Transverse colon (tissue), 4 donors: ENCODE results near the gene RINL. TPM values are rescaled to one million over a fixed set of nuclear protein-coding genes. Genes with fewer than 3 reads are reported as not detected.

Source experiments
- DNase-seq: peaks from one replicate; pipeline ENCODE4 v3.0.0-alpha.2; 2019
- H3K27ac ChIP-seq, 4 donors: fragments of 200-600 bp; sonication (generic); 2 replicates each; pipeline ENCODE4 v1.5.1; 2016 to 2018; ENCODE audit warnings: inconsistent platforms in 4 of 4
- H3K27me3 ChIP-seq: fragments of 200-600 bp; sonication (generic); 2 replicates; pipeline ENCODE4 v1.5.1; 2017; ENCODE audit warnings: inconsistent platforms
- H3K36me3 ChIP-seq, 4 donors: fragments of 200-600 bp; sonication (generic); 2 replicates each; pipeline ENCODE4 v1.5.1; 2017 to 2019; ENCODE audit warnings: inconsistent platforms in 4 of 4
- H3K4me1 ChIP-seq, 4 donors: fragments of 200-600 bp; sonication (generic); 2 replicates each; pipeline ENCODE4 v1.5.1; 2017 to 2020; ENCODE audit warnings: inconsistent platforms in 4 of 4
- H3K4me3 ChIP-seq, 4 donors: fragments of 200-600 bp; sonication (generic); 1 replicate in 1 of 4; 2 replicates in 3 of 4; pipeline versions ENCODE4 v1.5.1 to v1.6.1; 2017 to 2019; ENCODE audit warnings: inconsistent platforms in 4 of 4
- H3K9me3 ChIP-seq, 2 donors: fragments of 200-600 bp; sonication (generic); 2 replicates each; pipeline ENCODE4 v1.5.1; 2017 to 2019; ENCODE audit warnings: inconsistent platforms in 2 of 2
- EP300 ChIP-seq: sonication (generic); formaldehyde crosslinking; IDR thresholded peaks from one replicate; pipeline ENCODE4 v1.6.1; 2017; ENCODE audit warnings: antibody characterized with exemption, low read depth
- POLR2A ChIP-seq: fragments of 450-650 bp; IDR thresholded peaks from one replicate; pipeline ENCODE4 v1.6.1; 2016; ENCODE audit warnings: antibody characterized with exemption, mild to moderate bottlenecking, moderate library complexity
- POLR2AphosphoS5 ChIP-seq, 3 donors: sonication (generic); formaldehyde crosslinking; IDR thresholded peaks; one replicate each; pipeline ENCODE4 v1.6.1; 2016; ENCODE audit warnings: antibody characterized with exemption in 3 of 3
- WGBS, 2 donors: methylation state at CpG; one replicate each; pipeline ENCODE4 v1.1.5; 2018; ENCODE audit warnings: low coverage in 1 of 2; 5-methylcytosine and 5-hydroxymethylcytosine counted together
- in situ Hi-C, 4 donors: fragments of 200-750 bp; cut with MboI; loops; one replicate each; pipeline versions ENCODE4 v1.15.0 to v1.15.1; 2017; ENCODE audit warnings: low sequenced_read_pairs in 3 of 4, low pct_ligation_motif_present in 1 of 4, low pct_unique_long_range_greater_than_20kb in 1 of 4
- intact Hi-C: fragments of 100-400 bp; cut with DNase I; formaldehyde crosslinking; loops from one replicate; pipeline ENCODE4 v1.15.1; 2023; ENCODE audit warnings: low total_unique reads
- total RNA-seq, 4 donors: library from RNA; depleted of rRNA; stranded (reverse); fragments of >200 nt; gene quantifications; one replicate each; pipeline ENCODE4 v1.1.0, GENCODE V29; 2016
- TF ChIP-seq, protein P1 (sequence below), 5 experiments: fragments of 200-600 bp in 3 of 5; fragments of 450-650 bp in 2 of 5; sonication (generic) in 3 of 5; IDR thresholded peaks; 1 replicate in 2 of 5; 2 replicates in 3 of 5; pipeline ENCODE4 v1.5.1; 2016 to 2017; ENCODE audit warnings: antibody characterized with exemption in 5 of 5, inconsistent platforms in 3 of 5, mild to moderate bottlenecking in 2 of 5, moderate library complexity in 1 of 5

RINL gene
- total RNA-seq, 4 donors from 2014 or later, result 1.8 to 7.0 (median 3.6) TPM

DNA sequence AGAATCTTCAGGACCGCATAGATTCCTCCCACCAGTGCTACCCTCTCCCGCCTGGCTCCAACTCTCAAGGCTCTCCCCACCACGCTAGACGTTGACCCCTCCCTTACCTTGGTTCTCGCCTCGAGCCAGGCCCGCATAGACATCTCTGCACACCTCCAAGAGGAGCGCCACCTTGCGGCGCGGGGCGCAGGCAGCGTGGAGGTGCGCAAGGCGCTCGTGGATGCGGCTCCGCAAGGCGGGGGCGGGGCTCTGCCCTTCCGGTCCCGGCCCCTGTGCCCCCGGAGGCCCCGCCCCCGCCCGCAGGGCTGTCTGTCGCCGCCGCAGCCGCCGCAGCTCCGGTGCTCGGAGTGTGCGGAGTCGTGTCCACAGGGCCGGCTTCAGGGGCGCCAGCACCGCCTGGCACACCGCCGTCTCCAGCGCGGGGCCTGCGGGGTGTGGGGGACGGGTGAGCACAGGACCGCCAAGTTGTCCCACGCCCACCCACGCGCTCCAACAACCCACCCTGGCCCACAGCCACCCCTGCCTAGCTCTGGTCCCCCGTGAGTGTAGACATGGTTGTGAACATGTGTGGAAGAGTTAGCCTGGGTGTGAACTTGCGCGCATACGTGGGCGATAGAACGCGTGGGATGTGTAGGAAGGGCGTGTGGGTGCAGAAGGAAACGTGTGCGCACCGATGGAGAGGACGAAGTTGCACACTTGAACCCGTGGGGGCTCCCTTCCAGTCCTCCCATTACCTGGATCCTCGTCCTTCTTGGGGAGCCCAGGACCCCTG, 8.1 kb downstream of the RINL start:
- peak; percentile 96 for DNase-seq
- TF ChIP-seq, protein P1, sequence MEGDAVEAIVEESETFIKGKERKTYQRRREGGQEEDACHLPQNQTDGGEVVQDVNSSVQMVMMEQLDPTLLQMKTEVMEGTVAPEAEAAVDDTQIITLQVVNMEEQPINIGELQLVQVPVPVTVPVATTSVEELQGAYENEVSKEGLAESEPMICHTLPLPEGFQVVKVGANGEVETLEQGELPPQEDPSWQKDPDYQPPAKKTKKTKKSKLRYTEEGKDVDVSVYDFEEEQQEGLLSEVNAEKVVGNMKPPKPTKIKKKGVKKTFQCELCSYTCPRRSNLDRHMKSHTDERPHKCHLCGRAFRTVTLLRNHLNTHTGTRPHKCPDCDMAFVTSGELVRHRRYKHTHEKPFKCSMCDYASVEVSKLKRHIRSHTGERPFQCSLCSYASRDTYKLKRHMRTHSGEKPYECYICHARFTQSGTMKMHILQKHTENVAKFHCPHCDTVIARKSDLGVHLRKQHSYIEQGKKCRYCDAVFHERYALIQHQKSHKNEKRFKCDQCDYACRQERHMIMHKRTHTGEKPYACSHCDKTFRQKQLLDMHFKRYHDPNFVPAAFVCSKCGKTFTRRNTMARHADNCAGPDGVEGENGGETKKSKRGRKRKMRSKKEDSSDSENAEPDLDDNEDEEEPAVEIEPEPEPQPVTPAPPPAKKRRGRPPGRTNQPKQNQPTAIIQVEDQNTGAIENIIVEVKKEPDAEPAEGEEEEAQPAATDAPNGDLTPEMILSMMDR (IDR thresholded peaks at IDR 0.05), result peak; percentile 72 to 87 (median 82)
- TF ChIP-seq EP300, result no peak
- TF ChIP-seq POLR2A, result no peak
- TF ChIP-seq POLR2AphosphoS5 (IDR thresholded peaks at IDR 0.05), result peak in 1 of 3 donors; percentile 38
- H3K4me1 ChIP-seq, result peaks cover 0 to 25% (median 15%) of the 10 kb centered on the region in 4 donors
- 27% methylated on average over 47 of the region's 62 CpGs; no CpG with 5 or more reads in 1 of the 2 donors for WGBS, 2 donors
- H3K27me3 ChIP-seq, result no peaks in the 10 kb centered on the region
- in situ Hi-C loops, result no loop called here
- H3K4me3 ChIP-seq, result peak overlapping the region; percentile 24 to 48 (median 36)
- H3K36me3 ChIP-seq, result no peaks in the 10 kb centered on the region
- no peaks in the 10 kb centered on the region for H3K9me3 ChIP-seq
- H3K27ac ChIP-seq, result peak overlapping the region; percentile 48 to 68 (median 58)
- intact Hi-C loops, result no loop called here

DNA sequence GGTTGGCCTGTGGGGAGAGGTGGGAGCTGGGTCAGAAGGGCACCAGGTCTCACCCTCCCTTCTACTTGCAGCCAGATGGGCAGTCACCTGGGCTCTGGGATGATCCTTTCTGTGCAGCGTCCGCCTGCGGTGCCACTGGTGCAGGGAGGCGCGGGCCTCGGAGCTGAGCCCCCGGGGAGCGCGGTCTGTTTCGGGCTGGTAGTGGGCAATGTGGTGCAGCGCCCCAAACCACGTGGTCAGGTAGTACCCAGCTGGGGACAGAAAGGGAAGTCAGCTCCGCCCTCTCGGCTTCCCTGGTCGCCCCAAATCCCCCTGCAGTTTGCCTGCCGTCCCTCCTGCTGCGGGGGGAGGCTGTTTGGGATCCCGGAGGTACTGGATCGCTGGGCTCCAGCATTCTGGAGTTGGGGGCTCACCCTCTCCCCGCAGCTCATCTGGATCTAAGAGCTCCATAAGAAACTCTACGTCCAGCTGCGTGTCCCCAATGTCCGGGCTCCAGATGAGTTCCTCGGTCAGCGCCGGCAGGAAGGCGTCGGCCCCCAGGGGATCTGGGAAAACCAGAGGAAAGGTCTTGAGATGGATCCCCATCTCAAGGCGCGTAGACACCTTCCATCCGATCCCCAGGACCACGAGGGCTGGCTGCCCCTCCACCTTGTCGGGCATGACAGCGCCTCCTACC, 8.8 kb downstream of the RINL start:
- Histone ChIP-seq H3K4me3 (peak overlapping the region; percentile 16 to 48 (median 36)), H3K4me1 (peaks cover 4 to 32% (median 20%) of the 10 kb centered on the region in 4 donors), H3K27ac (peak overlapping the region; percentile 48 to 68 (median 58)), H3K36me3 (no peaks in the 10 kb centered on the region), H3K27me3 (no peaks in the 10 kb centered on the region), H3K9me3 (no peaks in the 10 kb centered on the region)
- in situ Hi-C loops (no loop called here), intact Hi-C loops (no loop called here)
- DNase-seq, result peak; percentile 57
- TF ChIP-seq POLR2AphosphoS5 (IDR thresholded peaks at IDR 0.05), result no peak
- TF ChIP-seq EP300, result no peak
- TF ChIP-seq, protein P1 (IDR thresholded peaks at IDR 0.05), result no peak
- TF ChIP-seq POLR2A, result no peak
- 49% methylated on average over 33 of the region's 34 CpGs; no CpG with 5 or more reads in 1 of the 2 donors for WGBS, 2 donors

DNA sequence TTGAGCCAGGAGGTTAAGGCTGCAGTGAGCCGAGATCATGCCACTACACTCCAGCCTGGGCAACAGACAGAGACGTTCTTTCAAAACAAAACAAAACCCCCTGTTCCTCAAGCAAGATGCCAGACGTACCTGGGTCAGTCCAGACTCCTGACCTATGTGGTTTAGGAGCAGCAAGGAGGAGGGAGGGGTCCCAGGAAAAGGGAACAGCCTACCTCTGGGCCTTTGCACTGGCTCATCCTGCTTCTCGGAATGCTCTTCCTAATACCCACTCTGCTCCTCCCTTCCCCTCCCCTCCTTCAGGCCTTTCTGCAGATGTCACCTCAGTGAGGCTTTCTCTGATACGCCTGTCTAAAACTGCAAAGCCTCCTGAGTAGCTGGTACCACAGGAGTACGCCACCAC, 9.5 kb downstream of the RINL start:
- in situ Hi-C loops (no loop called here), intact Hi-C loops (no loop called here)
- 82% methylated on average over 6 of the region's 6 CpGs; no CpG with 5 or more reads in 1 of the 2 donors for WGBS, 2 donors
- DNase-seq, result no peak
- peak overlapping the region in 1 of 4 donors; percentile 58 for H3K27ac ChIP-seq
- H3K9me3 ChIP-seq, result no peaks in the 10 kb centered on the region
- TF ChIP-seq POLR2AphosphoS5 (IDR thresholded peaks at IDR 0.05) (no peak), POLR2A (no peak), EP300 (no peak)
- TF ChIP-seq, protein P1 (IDR thresholded peaks at IDR 0.05), result no peak
- H3K4me1 ChIP-seq, result peaks cover 7 to 38% (median 23%) of the 10 kb centered on the region in 4 donors
- H3K4me3 ChIP-seq, result no peak overlapping the region
- H3K27me3 ChIP-seq, result no peaks in the 10 kb centered on the region
- no peaks in the 10 kb centered on the region for H3K36me3 ChIP-seq

DNA sequence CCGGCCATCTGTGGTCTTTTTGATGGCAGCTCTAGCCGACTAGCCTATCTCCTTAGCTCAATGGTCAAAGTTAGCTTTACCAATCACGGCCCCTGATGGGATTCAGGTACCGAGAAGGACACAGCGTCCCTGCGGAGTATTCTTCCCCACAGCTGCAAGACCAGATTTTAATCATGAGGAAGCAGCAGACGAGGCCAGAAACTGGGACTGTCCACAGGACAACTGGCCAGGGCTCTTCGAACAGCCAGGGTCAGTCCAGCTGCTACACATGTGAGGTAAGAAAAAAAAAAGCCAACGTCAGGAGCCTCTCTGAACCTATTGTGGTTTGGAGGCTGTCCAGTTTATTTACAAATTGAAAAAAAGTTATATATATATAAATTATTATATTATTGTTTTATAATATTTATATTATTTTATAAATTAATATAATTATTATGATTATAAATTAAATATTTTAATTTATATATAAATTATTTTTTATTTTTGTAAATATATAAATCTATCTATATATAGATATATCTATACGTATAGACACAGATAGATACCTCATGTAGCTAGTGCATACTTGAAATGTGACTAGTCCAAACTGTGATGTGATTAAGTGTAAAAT, 10.8 kb downstream of the RINL start:
- no peak overlapping the region for H3K4me3 ChIP-seq
- DNase-seq, result no peak
- TF ChIP-seq POLR2A, result no peak
- TF ChIP-seq POLR2AphosphoS5 (IDR thresholded peaks at IDR 0.05), result no peak
- TF ChIP-seq, protein P1 (IDR thresholded peaks at IDR 0.05), result no peak
- no peak for TF ChIP-seq EP300
- H3K27ac ChIP-seq, result no peak overlapping the region
- WGBS, 2 donors, result 88 to 92% methylated on average over 9 to 10 of the region's 10 CpGs
- no peaks in the 10 kb centered on the region for H3K36me3 ChIP-seq
- intact Hi-C loops (no loop called here), in situ Hi-C loops (no loop called here)
- H3K4me1 ChIP-seq, result peaks cover 15 to 51% (median 31%) of the 10 kb centered on the region in 4 donors
- H3K9me3 ChIP-seq, result no peaks in the 10 kb centered on the region
- no peaks in the 10 kb centered on the region for H3K27me3 ChIP-seq
